ENCODE measurements around the gene LHX2.

GRCh38 chr9:124037790-124038189, 26.2 kb downstream of the LHX2 start:
- TF ChIP-seq, protein P1, sequence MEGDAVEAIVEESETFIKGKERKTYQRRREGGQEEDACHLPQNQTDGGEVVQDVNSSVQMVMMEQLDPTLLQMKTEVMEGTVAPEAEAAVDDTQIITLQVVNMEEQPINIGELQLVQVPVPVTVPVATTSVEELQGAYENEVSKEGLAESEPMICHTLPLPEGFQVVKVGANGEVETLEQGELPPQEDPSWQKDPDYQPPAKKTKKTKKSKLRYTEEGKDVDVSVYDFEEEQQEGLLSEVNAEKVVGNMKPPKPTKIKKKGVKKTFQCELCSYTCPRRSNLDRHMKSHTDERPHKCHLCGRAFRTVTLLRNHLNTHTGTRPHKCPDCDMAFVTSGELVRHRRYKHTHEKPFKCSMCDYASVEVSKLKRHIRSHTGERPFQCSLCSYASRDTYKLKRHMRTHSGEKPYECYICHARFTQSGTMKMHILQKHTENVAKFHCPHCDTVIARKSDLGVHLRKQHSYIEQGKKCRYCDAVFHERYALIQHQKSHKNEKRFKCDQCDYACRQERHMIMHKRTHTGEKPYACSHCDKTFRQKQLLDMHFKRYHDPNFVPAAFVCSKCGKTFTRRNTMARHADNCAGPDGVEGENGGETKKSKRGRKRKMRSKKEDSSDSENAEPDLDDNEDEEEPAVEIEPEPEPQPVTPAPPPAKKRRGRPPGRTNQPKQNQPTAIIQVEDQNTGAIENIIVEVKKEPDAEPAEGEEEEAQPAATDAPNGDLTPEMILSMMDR (IDR thresholded peaks at IDR 0.05): no peak
- TF ChIP-seq POLR2AphosphoS5 (IDR thresholded peaks at IDR 0.05): no peak
